Measurements from ENCODE around the gene DCTN3. TPM values are rescaled to one million over a fixed set of nuclear protein-coding genes. Genes with fewer than 3 reads are reported as not detected.

The DCTN3 gene
- total RNA-seq, 1 experiment from 2014 or later, result 27.5 TPM

DNA sequence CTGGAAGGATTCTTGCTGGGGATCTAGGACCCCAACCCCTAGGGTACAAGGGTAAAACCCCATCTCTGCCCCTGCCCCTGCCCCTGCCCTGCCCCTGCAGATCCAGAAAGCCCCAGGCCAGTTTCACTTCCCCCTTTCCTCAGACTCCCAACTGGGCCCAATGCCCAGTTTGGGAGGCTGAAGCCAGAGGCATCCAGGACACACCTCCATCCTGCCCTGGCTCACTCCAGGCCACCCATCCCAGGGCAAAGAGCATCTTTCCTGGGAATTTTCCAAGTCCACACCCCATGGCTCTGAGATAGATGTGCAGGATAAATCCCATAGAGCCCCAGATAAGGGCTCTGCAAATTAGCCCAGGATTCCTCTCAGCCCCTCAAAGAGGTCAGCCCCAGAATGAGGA, 48.2 kb downstream of the DCTN3 start:
- no peak for ATAC-seq
- ChIA-PET CTCF (interaction anchor here (1.1 to 2.1 kb wide), 3 partner anchors 13 to 31 kb away, joined by 4 to 11 read pairs (median 8); no protein-coding TSS in a partner anchor), POLR2A (no interaction called here)
- H3K27me3 Mint-ChIP-seq (ENCODE audit: low read depth), result peaks cover 17% of the 10 kb centered on the region
- no peak overlapping the region for H3K27ac Mint-ChIP-seq
- H3K36me3 Mint-ChIP-seq, result no peaks in the 10 kb centered on the region
- no peaks in the 10 kb centered on the region for H3K9me3 Mint-ChIP-seq
- no peak for DNase-seq (ENCODE audit: low spot score)
- no peak for TF ChIP-seq TCF7 (CRISPR knock-in tag; IDR thresholded peaks at IDR 0.05; ENCODE audit: low read depth)
- no peak for TF ChIP-seq ATF3 (CRISPR knock-in tag; conservative IDR thresholded peaks at IDR 0.05)
- no peak for TF ChIP-seq HMGA2 (CRISPR knock-in tag; IDR thresholded peaks at IDR 0.05)
- TF ChIP-seq TP53 (CRISPR knock-in tag; IDR thresholded peaks at IDR 0.05), result no peak
- no peak for TF ChIP-seq ZNF396 (CRISPR knock-in tag; IDR thresholded peaks at IDR 0.05; ENCODE audit: borderline replicate concordance)
- no peak for TF ChIP-seq ZNF671 (CRISPR knock-in tag; IDR thresholded peaks at IDR 0.05)
- TF ChIP-seq FOXP1 (CRISPR knock-in tag; IDR thresholded peaks at IDR 0.05; ENCODE audit: borderline replicate concordance), result no peak
- no peak for TF ChIP-seq NR2C2 (CRISPR knock-in tag; IDR thresholded peaks at IDR 0.05)
- TF ChIP-seq, protein P1, sequence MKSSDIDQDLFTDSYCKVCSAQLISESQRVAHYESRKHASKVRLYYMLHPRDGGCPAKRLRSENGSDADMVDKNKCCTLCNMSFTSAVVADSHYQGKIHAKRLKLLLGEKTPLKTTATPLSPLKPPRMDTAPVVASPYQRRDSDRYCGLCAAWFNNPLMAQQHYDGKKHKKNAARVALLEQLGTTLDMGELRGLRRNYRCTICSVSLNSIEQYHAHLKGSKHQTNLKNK (CRISPR knock-in tag; IDR thresholded peaks at IDR 0.05), result no peak
- TF ChIP-seq, protein P2, sequence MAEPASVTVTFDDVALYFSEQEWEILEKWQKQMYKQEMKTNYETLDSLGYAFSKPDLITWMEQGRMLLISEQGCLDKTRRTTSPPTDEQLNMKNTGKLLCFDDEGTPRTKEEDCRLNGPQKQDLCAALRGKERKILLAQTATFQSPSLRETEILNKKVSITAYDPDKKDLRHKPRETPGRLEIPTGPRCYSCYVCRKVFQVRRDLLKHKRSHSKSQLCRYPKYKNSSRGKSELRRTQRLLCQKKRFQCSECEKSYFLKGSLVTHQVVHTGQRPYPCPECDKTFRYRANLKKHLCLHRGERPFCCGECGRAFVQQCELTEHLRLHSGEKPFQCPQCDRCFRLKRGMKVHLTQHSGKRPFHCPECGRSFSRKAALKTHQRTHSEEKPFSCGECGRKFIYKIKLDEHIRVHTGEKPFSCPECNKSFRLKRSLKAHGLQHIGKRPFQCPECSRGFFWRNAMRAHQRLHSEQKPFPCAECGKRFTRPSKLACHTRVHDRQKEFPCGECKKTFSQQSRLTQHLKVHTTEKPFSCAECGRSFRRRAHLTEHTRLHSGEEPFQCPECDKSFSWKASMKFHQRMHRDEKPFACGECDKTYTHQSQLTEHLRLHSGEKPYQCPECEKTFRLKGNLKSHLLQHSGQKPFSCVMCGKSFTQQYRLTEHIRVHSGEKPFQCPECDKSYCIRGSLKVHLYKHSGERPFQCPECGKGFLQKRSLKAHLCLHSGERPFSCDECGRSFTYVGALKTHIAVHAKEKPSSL (CRISPR knock-in tag; conservative IDR thresholded peaks at IDR 0.05), result no peak
- TF ChIP-seq, protein P3, sequence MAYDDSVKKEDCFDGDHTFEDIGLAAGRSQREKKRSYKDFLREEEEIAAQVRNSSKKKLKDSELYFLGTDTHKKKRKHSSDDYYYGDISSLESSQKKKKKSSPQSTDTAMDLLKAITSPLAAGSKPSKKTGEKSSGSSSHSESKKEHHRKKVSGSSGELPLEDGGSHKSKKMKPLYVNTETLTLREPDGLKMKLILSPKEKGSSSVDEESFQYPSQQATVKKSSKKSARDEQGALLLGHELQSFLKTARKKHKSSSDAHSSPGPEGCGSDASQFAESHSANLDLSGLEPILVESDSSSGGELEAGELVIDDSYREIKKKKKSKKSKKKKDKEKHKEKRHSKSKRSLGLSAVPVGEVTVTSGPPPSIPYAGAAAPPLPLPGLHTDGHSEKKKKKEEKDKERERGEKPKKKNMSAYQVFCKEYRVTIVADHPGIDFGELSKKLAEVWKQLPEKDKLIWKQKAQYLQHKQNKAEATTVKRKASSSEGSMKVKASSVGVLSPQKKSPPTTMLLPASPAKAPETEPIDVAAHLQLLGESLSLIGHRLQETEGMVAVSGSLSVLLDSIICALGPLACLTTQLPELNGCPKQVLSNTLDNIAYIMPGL (CRISPR knock-in tag; IDR thresholded peaks at IDR 0.05), result no peak
- TF ChIP-seq, protein P4, sequence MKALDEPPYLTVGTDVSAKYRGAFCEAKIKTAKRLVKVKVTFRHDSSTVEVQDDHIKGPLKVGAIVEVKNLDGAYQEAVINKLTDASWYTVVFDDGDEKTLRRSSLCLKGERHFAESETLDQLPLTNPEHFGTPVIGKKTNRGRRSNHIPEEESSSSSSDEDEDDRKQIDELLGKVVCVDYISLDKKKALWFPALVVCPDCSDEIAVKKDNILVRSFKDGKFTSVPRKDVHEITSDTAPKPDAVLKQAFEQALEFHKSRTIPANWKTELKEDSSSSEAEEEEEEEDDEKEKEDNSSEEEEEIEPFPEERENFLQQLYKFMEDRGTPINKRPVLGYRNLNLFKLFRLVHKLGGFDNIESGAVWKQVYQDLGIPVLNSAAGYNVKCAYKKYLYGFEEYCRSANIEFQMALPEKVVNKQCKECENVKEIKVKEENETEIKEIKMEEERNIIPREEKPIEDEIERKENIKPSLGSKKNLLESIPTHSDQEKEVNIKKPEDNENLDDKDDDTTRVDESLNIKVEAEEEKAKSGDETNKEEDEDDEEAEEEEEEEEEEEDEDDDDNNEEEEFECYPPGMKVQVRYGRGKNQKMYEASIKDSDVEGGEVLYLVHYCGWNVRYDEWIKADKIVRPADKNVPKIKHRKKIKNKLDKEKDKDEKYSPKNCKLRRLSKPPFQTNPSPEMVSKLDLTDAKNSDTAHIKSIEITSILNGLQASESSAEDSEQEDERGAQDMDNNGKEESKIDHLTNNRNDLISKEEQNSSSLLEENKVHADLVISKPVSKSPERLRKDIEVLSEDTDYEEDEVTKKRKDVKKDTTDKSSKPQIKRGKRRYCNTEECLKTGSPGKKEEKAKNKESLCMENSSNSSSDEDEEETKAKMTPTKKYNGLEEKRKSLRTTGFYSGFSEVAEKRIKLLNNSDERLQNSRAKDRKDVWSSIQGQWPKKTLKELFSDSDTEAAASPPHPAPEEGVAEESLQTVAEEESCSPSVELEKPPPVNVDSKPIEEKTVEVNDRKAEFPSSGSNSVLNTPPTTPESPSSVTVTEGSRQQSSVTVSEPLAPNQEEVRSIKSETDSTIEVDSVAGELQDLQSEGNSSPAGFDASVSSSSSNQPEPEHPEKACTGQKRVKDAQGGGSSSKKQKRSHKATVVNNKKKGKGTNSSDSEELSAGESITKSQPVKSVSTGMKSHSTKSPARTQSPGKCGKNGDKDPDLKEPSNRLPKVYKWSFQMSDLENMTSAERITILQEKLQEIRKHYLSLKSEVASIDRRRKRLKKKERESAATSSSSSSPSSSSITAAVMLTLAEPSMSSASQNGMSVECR (CRISPR knock-in tag; IDR thresholded peaks at IDR 0.05; ENCODE audit: borderline replicate concordance), result no peak
- TF ChIP-seq ZNF219 (CRISPR knock-in tag; IDR thresholded peaks at IDR 0.05; ENCODE audit: borderline replicate concordance), result no peak
- no peak overlapping the region for H3K4me3 Mint-ChIP-seq
- H3K4me1 Mint-ChIP-seq, result peaks cover 33% of the 10 kb centered on the region

GRCh38 chr9:34571481-34571810, 48.8 kb downstream of the DCTN3 start:
- Mint-ChIP-seq H3K36me3 (no peaks in the 10 kb centered on the region), H3K4me1 (peaks cover 28% of the 10 kb centered on the region), H3K4me3 (no peak overlapping the region), H3K27ac (no peak overlapping the region), H3K27me3 (ENCODE audit: low read depth) (peaks cover 11% of the 10 kb centered on the region), H3K9me3 (no peaks in the 10 kb centered on the region)
- POLR2A ChIA-PET, result no interaction called here
- DNase-seq (ENCODE audit: low spot score), result no peak
- TF ChIP-seq RORB (CRISPR knock-in tag; IDR thresholded peaks at IDR 0.05), result no peak
- CTCF ChIA-PET, result interaction anchor here (1.1 to 2.1 kb wide), 6 partner anchors 9 to 70 kb away, joined by 3 to 16 read pairs (median 8); no protein-coding TSS in a partner anchor
- ATAC-seq, result no peak
